Mucosa of stomach (tissue), 1 donor: ENCODE results near the gene GPC1.

Experiments
- H3K27me3 ChIP-seq: one replicate; pipeline ENCODE4 v1.7.0; 2013; ENCODE audit warnings: mild to moderate bottlenecking, low read length; ENCODE audit not compliant: control insufficient read depth, insufficient read depth
- H3K36me3 ChIP-seq: one replicate; pipeline ENCODE4 v1.7.0; 2013; ENCODE audit warnings: low read length; ENCODE audit not compliant: control insufficient read depth, insufficient read depth
- H3K4me1 ChIP-seq: one replicate; pipeline ENCODE4 v1.7.0; 2013; ENCODE audit warnings: mild to moderate bottlenecking, low read length; ENCODE audit not compliant: control insufficient read depth, insufficient read depth
- H3K4me3 ChIP-seq: one replicate; pipeline ENCODE4 v1.7.0; 2013; ENCODE audit warnings: low read length
- H3K9ac ChIP-seq: one replicate; pipeline ENCODE4 v1.7.0; 2013; ENCODE audit warnings: mild to moderate bottlenecking, low read length, moderate library complexity
- H3K9me3 ChIP-seq: one replicate; pipeline ENCODE4 v1.7.0; 2013; ENCODE audit warnings: mild to moderate bottlenecking, low read length, moderate library complexity; ENCODE audit not compliant: control insufficient read depth
- donor health status: Pancreatic carcinoma.

GPC1 gene

GRCh38 chr2:240423788-240424191 lies 11.7 kb upstream of the GPC1 start:
- no peaks in the 10 kb centered on the region for H3K4me1 ChIP-seq
- H3K4me3 ChIP-seq: no peak overlapping the region
- H3K36me3 ChIP-seq: no peaks in the 10 kb centered on the region
- no peaks in the 10 kb centered on the region for H3K27me3 ChIP-seq
- H3K9ac ChIP-seq: no peak overlapping the region
- no peaks in the 10 kb centered on the region for H3K9me3 ChIP-seq

- Histone ChIP-seq H3K9me3 (no peaks in the 10 kb centered on the region), H3K9ac (no peak overlapping the region)
These were observed 10.9 kb upstream of the GPC1 start for GRCh38 chr2:240424341-240425235.

GRCh38 chr2:240425236-240425615 lies 10.2 kb upstream of the GPC1 start:
- no peak overlapping the region for H3K4me3 ChIP-seq
- no peaks in the 10 kb centered on the region for H3K36me3 ChIP-seq
- H3K9me3 ChIP-seq: no peaks in the 10 kb centered on the region
- H3K9ac ChIP-seq: no peak overlapping the region
- H3K27me3 ChIP-seq: no peaks in the 10 kb centered on the region
- H3K4me1 ChIP-seq: no peaks in the 10 kb centered on the region

More at GRCh38 chr2:240424341-240425235, 10.9 kb upstream of the GPC1 start:
- Histone ChIP-seq H3K4me3 (no peak overlapping the region), H3K36me3 (no peaks in the 10 kb centered on the region), H3K4me1 (no peaks in the 10 kb centered on the region), H3K27me3 (no peaks in the 10 kb centered on the region)

- Histone ChIP-seq H3K36me3 (no peaks in the 10 kb centered on the region), H3K4me1 (no peaks in the 10 kb centered on the region), H3K9me3 (no peaks in the 10 kb centered on the region), H3K27me3 (no peaks in the 10 kb centered on the region), H3K4me3 (no peak overlapping the region), H3K9ac (no peak overlapping the region)
These were observed 9.8 kb upstream of the GPC1 start for GRCh38 chr2:240425697-240426096.

- no peaks in the 10 kb centered on the region for H3K9me3 ChIP-seq
- H3K9ac ChIP-seq: no peak overlapping the region
- no peaks in the 10 kb centered on the region for H3K4me1 ChIP-seq
- H3K27me3 ChIP-seq: no peaks in the 10 kb centered on the region
- H3K4me3 ChIP-seq: no peak overlapping the region
- no peaks in the 10 kb centered on the region for H3K36me3 ChIP-seq
These were observed 8.4 kb upstream of the GPC1 start for GRCh38 chr2:240426845-240427721.

GRCh38 chr2:240427729-240428128 lies 7.7 kb upstream of the GPC1 start:
- Histone ChIP-seq H3K4me1 (no peaks in the 10 kb centered on the region), H3K9ac (no peak overlapping the region), H3K9me3 (no peaks in the 10 kb centered on the region), H3K36me3 (no peaks in the 10 kb centered on the region), H3K4me3 (no peak overlapping the region), H3K27me3 (no peaks in the 10 kb centered on the region)

- no peaks in the 10 kb centered on the region for H3K9me3 ChIP-seq
- H3K36me3 ChIP-seq: no peaks in the 10 kb centered on the region
- no peak overlapping the region for H3K9ac ChIP-seq
- no peaks in the 10 kb centered on the region for H3K27me3 ChIP-seq
- H3K4me3 ChIP-seq: no peak overlapping the region
- H3K4me1 ChIP-seq: no peaks in the 10 kb centered on the region
These were observed 7.2 kb upstream of the GPC1 start for GRCh38 chr2:240428245-240428644.

- Histone ChIP-seq H3K4me1 (no peaks in the 10 kb centered on the region), H3K9ac (no peak overlapping the region), H3K9me3 (no peaks in the 10 kb centered on the region), H3K36me3 (no peaks in the 10 kb centered on the region), H3K4me3 (no peak overlapping the region), H3K27me3 (peaks cover 6% of the 10 kb centered on the region)
These were observed 6.1 kb upstream of the GPC1 start for GRCh38 chr2:240429341-240429871.

- peaks cover 4% of the 10 kb centered on the region for H3K4me1 ChIP-seq
- H3K4me3 ChIP-seq: no peak overlapping the region
- no peaks in the 10 kb centered on the region for H3K9me3 ChIP-seq
- no peaks in the 10 kb centered on the region for H3K36me3 ChIP-seq
- no peak overlapping the region for H3K9ac ChIP-seq
- H3K27me3 ChIP-seq: peaks cover 6% of the 10 kb centered on the region
These were observed 5.5 kb upstream of the GPC1 start for GRCh38 chr2:240429872-240430491.

- H3K27me3 ChIP-seq: peaks cover 6% of the 10 kb centered on the region
- H3K4me3 ChIP-seq: no peak overlapping the region
- H3K9ac ChIP-seq: no peak overlapping the region
- no peaks in the 10 kb centered on the region for H3K9me3 ChIP-seq
- H3K36me3 ChIP-seq: no peaks in the 10 kb centered on the region
- peaks cover 4% of the 10 kb centered on the region for H3K4me1 ChIP-seq
These were observed 4.9 kb upstream of the GPC1 start for GRCh38 chr2:240430595-240430994.

- Histone ChIP-seq H3K36me3 (no peaks in the 10 kb centered on the region), H3K27me3 (peaks cover 6% of the 10 kb centered on the region), H3K4me3 (no peak overlapping the region), H3K4me1 (peaks cover 4% of the 10 kb centered on the region), H3K9me3 (no peaks in the 10 kb centered on the region), H3K9ac (no peak overlapping the region)
These were observed 4.2 kb upstream of the GPC1 start for GRCh38 chr2:240431271-240431660.
